Measurements from ENCODE around the gene CHRNA5.

Gene CHRNA5

DNA sequence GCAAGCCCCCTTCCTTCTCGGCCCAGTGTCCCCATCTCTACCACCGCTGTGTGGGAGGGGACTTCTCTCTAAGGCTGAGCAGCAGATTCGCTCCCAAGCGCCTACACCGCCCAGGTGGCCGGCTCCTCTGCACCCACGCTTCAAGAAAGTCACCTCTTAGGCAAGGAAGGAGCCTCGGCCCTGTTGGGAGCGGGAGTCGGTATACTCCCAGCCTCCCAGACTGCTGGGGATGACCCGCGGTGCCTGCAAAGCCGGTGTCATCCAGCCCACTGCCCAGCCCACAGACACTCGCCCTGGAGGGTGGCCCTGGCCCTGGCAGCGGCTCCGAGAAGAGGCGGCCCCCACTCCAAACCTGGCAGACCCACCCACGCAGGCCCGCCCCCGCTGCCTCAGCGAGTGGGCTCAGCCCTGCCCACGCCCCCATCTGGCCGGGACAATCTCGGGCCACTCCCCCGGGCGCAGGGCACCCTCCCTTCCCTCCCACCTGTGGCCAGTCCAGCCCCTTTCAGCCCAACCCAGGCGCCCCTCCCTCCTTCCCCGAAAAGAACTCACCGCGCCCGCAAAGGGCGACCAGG is 75.3 kb downstream of the CHRNA5 start:
- DNase-seq, result no peak

DNA sequence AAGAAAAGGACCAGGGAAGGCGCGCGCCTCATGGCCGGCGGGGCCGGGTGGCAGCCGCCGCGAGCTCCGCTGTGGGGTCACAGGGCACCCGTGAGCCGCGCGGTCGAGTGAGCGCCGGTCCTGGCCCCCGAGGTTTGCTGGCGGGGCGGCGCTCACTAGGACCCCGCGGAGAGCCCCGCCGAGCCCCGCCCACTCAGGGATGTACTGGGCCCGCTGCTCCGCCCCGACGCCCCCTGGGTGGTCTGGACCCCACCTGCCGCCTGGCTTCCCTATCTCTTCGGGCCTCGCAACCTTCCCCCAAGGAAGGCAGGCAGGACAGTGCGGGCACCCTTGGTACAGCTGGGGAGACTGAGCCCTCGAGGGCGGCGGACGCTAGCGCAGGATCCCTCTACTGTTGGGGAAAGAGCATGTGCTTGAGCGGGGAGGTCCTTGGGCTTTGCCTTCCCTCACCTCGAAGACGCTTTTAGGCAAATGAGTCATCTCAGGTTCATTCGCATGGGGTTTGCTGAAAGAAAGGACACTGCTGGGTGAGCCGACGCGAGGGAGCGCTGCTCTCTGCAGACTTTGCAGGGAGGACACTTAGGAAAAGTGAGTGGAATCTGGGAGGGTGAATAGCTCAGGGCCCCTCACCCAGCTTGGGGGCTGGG is 75.9 kb downstream of the CHRNA5 start, which contains the start of gene CHRNB4:
TSS of gene CHRNB4 (minus strand) at position 109 of the 647 bp plus-strand sequence. CDS start at position 32, 77 bp downstream.
- DNase-seq, result no peak

DNA sequence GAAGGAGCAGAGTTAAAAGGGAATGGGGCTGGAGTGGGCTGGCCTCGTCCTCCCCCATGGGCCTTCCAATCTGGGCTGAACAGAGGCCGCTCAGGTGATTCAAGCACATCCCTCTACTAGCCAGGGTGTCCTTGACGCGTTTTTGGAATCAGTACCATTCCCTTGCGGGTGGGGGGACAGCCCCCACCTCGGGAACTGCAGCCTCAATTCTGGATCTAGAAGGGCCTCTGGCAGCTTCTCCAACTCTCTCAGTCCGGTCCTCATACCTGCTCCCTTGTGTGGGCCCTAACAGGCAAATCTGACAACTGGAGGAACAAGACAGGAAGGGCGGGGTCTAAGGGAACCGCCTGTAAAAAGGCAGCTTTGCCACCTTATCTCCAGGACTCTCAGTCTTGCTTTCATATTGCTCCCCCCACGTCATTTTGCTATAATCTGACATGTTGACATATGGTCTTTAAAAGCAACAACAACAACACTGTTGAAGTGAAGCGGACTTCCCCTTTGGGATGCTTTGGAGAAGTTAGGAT is 76.5 kb downstream of the CHRNA5 start:
- DNase-seq, result no peak

DNA sequence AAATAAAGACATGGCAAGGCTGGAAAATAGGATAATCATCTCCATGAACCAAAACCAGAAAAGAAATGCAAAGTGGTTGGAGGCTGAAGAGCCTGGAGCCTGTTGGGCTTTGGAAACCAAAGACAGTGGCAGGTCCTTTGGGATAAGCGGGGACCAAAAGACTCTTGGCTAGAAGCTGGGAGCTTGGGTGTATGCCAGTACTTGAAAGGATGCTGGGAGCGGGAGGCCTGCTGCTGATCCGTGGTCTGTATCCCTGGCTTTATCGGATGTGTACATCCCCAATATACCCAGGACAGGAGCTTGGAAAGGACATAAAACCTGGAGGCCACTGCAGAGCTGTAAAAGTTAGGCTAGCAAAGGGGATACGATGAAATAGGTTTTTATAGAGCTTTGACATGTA is 77.0 kb downstream of the CHRNA5 start:
- DNase-seq, result no peak
